HG02885 (cell line): ENCODE measurements around the gene RO60.
A peak's percentile ranks its signal among the peaks of the same experiment; 100 is the strongest.

Experiments
- ATAC-seq: cut with Tn5 transposase; IDR thresholded peaks from one replicate; pipeline ENCODE4 v1.9.1; 2021; ENCODE audit warnings: mild to moderate bottlenecking; ENCODE audit not compliant: unreplicated experiment, poor library complexity

The RO60 gene

GRCh38 chr1:193104907-193105820 is 45.8 kb downstream of the RO60 start, which contains the start of gene GLRX2:
Gene GLRX2, minus strand, starts transcription at chr1:193105414. Its CDS starts 32 bp downstream, at chr1:193105382.
- ATAC-seq = peak; percentile 92

GRCh38 chr1:193105821-193106177 is 46.4 kb downstream of the RO60 start:
- no peak for ATAC-seq

- no peak for ATAC-seq
Measured at GRCh38 chr1:193108471-193108870, 49.1 kb downstream of the RO60 start.
